AG09319 (cell line): ENCODE data around the gene SLC35F1.

ENCODE experiments used
- DNase-seq: peaks from one replicate; pipeline ENCODE4 v3.0.0-alpha.2; 2010; ENCODE audit warnings: low read depth; ENCODE audit errors: extremely low read depth
- CTCF ChIP-seq: IDR thresholded peaks from 2 replicates; pipeline ENCODE4 v1.5.1; 2011; ENCODE audit warnings: low read depth, mild to moderate bottlenecking, inconsistent platforms, low read length, moderate library complexity

SLC35F1 gene

GRCh38 chr6:118102401-118102800, 195.3 kb downstream of the SLC35F1 start:
- no peak for TF ChIP-seq CTCF
- no peak for DNase-seq

- TF ChIP-seq CTCF, result no peak
- no peak for DNase-seq
Observed at GRCh38 chr6:118103381-118104146, 196.5 kb downstream of the SLC35F1 start.

- DNase-seq, result no peak
- no peak for TF ChIP-seq CTCF
Observed at GRCh38 chr6:118122161-118122725, 215.2 kb downstream of the SLC35F1 start.

- no peak for TF ChIP-seq CTCF
- DNase-seq, result no peak
Observed at GRCh38 chr6:118122801-118123200, 215.7 kb downstream of the SLC35F1 start.

GRCh38 chr6:118123503-118124037, 216.5 kb downstream of the SLC35F1 start:
- TF ChIP-seq CTCF, result no peak
- DNase-seq, result no peak

- no peak for TF ChIP-seq CTCF
- DNase-seq, result no peak
Observed at GRCh38 chr6:118124851-118125250, 217.8 kb downstream of the SLC35F1 start.

GRCh38 chr6:118128755-118129154, 221.7 kb downstream of the SLC35F1 start:
- no peak for TF ChIP-seq CTCF
- no peak for DNase-seq
